IMR-90 (cell line): ENCODE results near the gene TMEM97. TPM values are rescaled to one million over a fixed set of nuclear protein-coding genes. Genes with fewer than 3 reads are reported as not detected.

Experiments
- ATAC-seq: fragments of 200-7000 bp; cut with Tn5 transposase; 2 replicates; pipeline ENCODE4 v1.9.1; 2020; ENCODE audit warnings: low read depth, mild to moderate bottlenecking, moderate library complexity
- BruUV-seq: library from RNA; stranded (reverse); fragments of 400-500 nt; replicated peaks from 2 replicates; lab custom pipeline; 2021; lab: Mats Ljungman, UMichigan
- CTCF ChIA-PET: fragments of 300-600 bp; formaldehyde crosslinking; extraction: SDS; loops from one replicate; lab custom pipeline; 2021; ENCODE audit warnings: antibody characterized with exemption; lab: Yijun Ruan, JAX
- POLR2A ChIA-PET: fragments of 300-600 bp; sonication (Branson Sonifier 250); formaldehyde crosslinking; loops from one replicate; lab custom pipeline; 2022; ENCODE audit warnings: antibody characterized with exemption; ENCODE audit not compliant: unreplicated experiment; lab: Charles Lee
- DNase-seq: peaks from one replicate; pipeline ENCODE4 v3.0.0; 2013
- H2AFZ ChIP-seq: replicated peaks from 2 replicates; pipeline ENCODE3; 2013; ENCODE audit warnings: low read length, mild to moderate bottlenecking; ENCODE audit not compliant: poor library complexity
- H2AK5ac ChIP-seq: 2 replicates; pipeline ENCODE4 v1.6.1; 2013; ENCODE audit warnings: low read depth, low read length, inconsistent platforms
- H2AK9ac ChIP-seq: replicated peaks from 2 replicates; pipeline ENCODE3; 2013; ENCODE audit warnings: mild to moderate bottlenecking, low read depth, low read length, moderate library complexity; ENCODE audit not compliant: poor library complexity
- H2BK120ac ChIP-seq: 2 replicates; pipeline ENCODE4 v1.6.1; 2013; ENCODE audit warnings: low read depth, low read length, inconsistent platforms
- H2BK15ac ChIP-seq: 3 replicates; pipeline ENCODE4 v1.6.1; 2013; ENCODE audit warnings: low read depth, low read length, inconsistent platforms
- H2BK20ac ChIP-seq: 2 replicates; pipeline ENCODE4 v1.6.1; 2013; ENCODE audit warnings: low read depth, mild to moderate bottlenecking, inconsistent platforms, low read length, moderate library complexity
- H2BK5ac ChIP-seq: 2 replicates; pipeline ENCODE4 v1.6.1; 2013; ENCODE audit warnings: mild to moderate bottlenecking, low read depth, low read length, inconsistent platforms; ENCODE audit not compliant: poor library complexity, severe bottlenecking
- H3K14ac ChIP-seq: replicated peaks from 2 replicates; pipeline ENCODE4 v1.6.1; 2013; ENCODE audit warnings: low read depth, low read length, inconsistent platforms
- H3K18ac ChIP-seq: 2 replicates; pipeline ENCODE4 v1.6.1; 2013; ENCODE audit warnings: low read depth, low read length, control low read depth
- H3K23ac ChIP-seq: 2 replicates; pipeline ENCODE4 v1.6.1; 2013; ENCODE audit warnings: low read depth, low read length, inconsistent platforms
- H3K27ac ChIP-seq: 2 replicates; pipeline ENCODE4 v1.5.1; 2013; ENCODE audit warnings: mild to moderate bottlenecking, control low read depth, low read length; ENCODE audit not compliant: insufficient read depth
- H3K27me3 ChIP-seq: 2 replicates; pipeline ENCODE4 v1.6.1; 2013; ENCODE audit warnings: low read length; ENCODE audit not compliant: control insufficient read depth, insufficient read depth
- H3K36me3 ChIP-seq: 2 replicates; pipeline ENCODE4 v1.6.1; 2013; ENCODE audit warnings: low read length, mixed read lengths; ENCODE audit not compliant: control insufficient read depth, insufficient read depth
- H3K4ac ChIP-seq: 2 replicates; pipeline ENCODE4 v1.6.1; 2013; ENCODE audit warnings: low read depth, low read length, inconsistent platforms
- H3K4me1 ChIP-seq: 2 replicates; pipeline ENCODE4 v1.6.1; 2013; ENCODE audit warnings: low read length, mixed read lengths; ENCODE audit not compliant: control insufficient read depth, insufficient read depth
- H3K4me2 ChIP-seq: 2 replicates; pipeline ENCODE4 v1.6.1; 2013; ENCODE audit warnings: low read depth, mild to moderate bottlenecking, control low read depth, low read length, moderate library complexity
- H3K4me3 ChIP-seq: 2 replicates; pipeline ENCODE4 v1.5.1; 2013; ENCODE audit warnings: low read depth, mild to moderate bottlenecking, control low read depth, low read length, moderate library complexity; ENCODE audit not compliant: insufficient read depth
- H3K56ac ChIP-seq: 2 replicates; pipeline ENCODE4 v1.6.1; 2013; ENCODE audit warnings: low read length, inconsistent platforms; ENCODE audit not compliant: insufficient read depth; ENCODE audit errors: extremely low read depth
- H3K79me1 ChIP-seq, 2 experiments: 2 replicates each; pipeline ENCODE4 v1.6.1; 2013; ENCODE audit warnings: low read length in 2 of 2, inconsistent platforms in 1 of 2, low read depth in 1 of 2
- H3K9ac ChIP-seq: 2 replicates; pipeline ENCODE4 v1.6.1; 2013; ENCODE audit warnings: low read depth, low read length, control low read depth
- H3K9me1 ChIP-seq: 2 replicates; pipeline ENCODE4 v1.6.1; 2013; ENCODE audit warnings: low read length, inconsistent platforms; ENCODE audit not compliant: insufficient read depth
- H3K9me3 ChIP-seq: 2 replicates; pipeline ENCODE4 v1.6.1; 2013; ENCODE audit warnings: low read length; ENCODE audit not compliant: control insufficient read depth, insufficient read depth
- H4K20me1 ChIP-seq: 2 replicates; pipeline ENCODE4 v1.6.1; 2013; ENCODE audit warnings: low read length, inconsistent platforms; ENCODE audit not compliant: insufficient read depth
- H4K5ac ChIP-seq: 2 replicates; pipeline ENCODE4 v1.6.1; 2013; ENCODE audit warnings: mild to moderate bottlenecking, low read depth, low read length, control low read depth
- H4K8ac ChIP-seq, 2 experiments: 2 replicates each; pipeline ENCODE4 v1.6.1; 2013; ENCODE audit warnings: low read depth in 2 of 2, low read length in 2 of 2, control low read depth in 1 of 2, inconsistent platforms in 1 of 2
- H4K91ac ChIP-seq: 2 replicates; pipeline ENCODE4 v1.6.1; 2013; ENCODE audit warnings: low read depth, low read length, inconsistent platforms; ENCODE audit not compliant: insufficient read depth
- CHD1 ChIP-seq: IDR thresholded peaks from 2 replicates; pipeline ENCODE4 v1.6.1; 2012; ENCODE audit warnings: low read depth, low read length, improper control_type of control experiment
- FOS ChIP-seq: fragments of 150-350 bp; IDR thresholded peaks from 2 replicates; pipeline ENCODE4 v1.6.1; 2016; ENCODE audit warnings: low read depth, low read length
- MAFK ChIP-seq: IDR thresholded peaks from 2 replicates; pipeline ENCODE4 v1.6.1; 2012; ENCODE audit warnings: low read depth, low read length, improper control_type of control experiment
- MAZ ChIP-seq: IDR thresholded peaks from 2 replicates; pipeline ENCODE4 v1.6.1; 2012; ENCODE audit warnings: low read depth, mild to moderate bottlenecking, low read length, improper control_type of control experiment, moderate library complexity, borderline replicate concordance
- USF2 ChIP-seq: fragments of 150-350 bp; IDR thresholded peaks from 2 replicates; pipeline ENCODE4 v1.6.1; 2017; ENCODE audit warnings: mild to moderate bottlenecking, antibody characterized with exemption, low read length, low read depth
- WGBS, 2 experiments: methylation state at CpG; one replicate each; pipeline versions ENCODE4 v1.1.5 to v1.1.7; 2013; ENCODE audit warnings: missing lambda C conversion rate in 2 of 2; ENCODE audit not compliant: insufficient read length in 1 of 2; ENCODE audit errors: extremely low coverage in 2 of 2; 5-methylcytosine and 5-hydroxymethylcytosine counted together
- dilution Hi-C: fragments of 300-500 bp; cut with HindIII; formaldehyde crosslinking; loops from one replicate; pipeline ENCODE4 v1.14.3; 2018; ENCODE audit warnings: low sequenced_read_pairs; ENCODE audit not compliant: unreplicated experiment
- in situ Hi-C: fragments of 300-500 bp; cut with MboI; formaldehyde crosslinking; loops from 3 replicates; pipeline ENCODE4 v1.14.3; 2019; ENCODE audit warnings: low sequenced_read_pairs, inconsistent platforms, mixed read lengths
- intact Hi-C: fragments of 100-400 bp; cut with micrococcal nuclease; formaldehyde crosslinking; loops from 2 replicates; pipeline ENCODE4 v1.10.0; 2022
- polyA plus RNA-seq, 3 experiments: library from polyadenylated mRNA; depleted of rRNA; stranded (reverse); fragments of >200 nt; gene quantifications; 2 replicates each; pipeline ENCODE4 v1.2.3, GENCODE V29; 2012; ENCODE audit warnings: low replicate concordance in 1 of 3
- total RNA-seq: library from RNA; depleted of rRNA; stranded (reverse); fragments of >200 nt; gene quantifications from 2 replicates; pipeline ENCODE4 v1.2.3, GENCODE V29; 2012
- TF ChIP-seq, protein P1 (sequence below): fragments of 150-350 bp; IDR thresholded peaks from 2 replicates; pipeline ENCODE4 v1.6.1; 2016; ENCODE audit warnings: low read depth, mild to moderate bottlenecking, low read length, moderate library complexity, borderline replicate concordance
- TF ChIP-seq, protein P2 (sequence below): conservative IDR thresholded peaks from 2 replicates; pipeline ENCODE4 v1.5.1; 2012; ENCODE audit warnings: mild to moderate bottlenecking, low read depth, low read length, improper control_type of control experiment

The TMEM97 gene
- total and polyA plus RNA-seq, 2 of the 4 experiments (the other 2 are of a cell fraction): 12.3 to 21.3 TPM

- Histone ChIP-seq H2BK5ac (no peak overlapping the region), H3K4ac (no peak overlapping the region), H2BK20ac (no peak overlapping the region), H3K36me3 (peaks cover 57% of the 10 kb centered on the region), H4K20me1 (peaks cover 36% of the 10 kb centered on the region; the same call in 1 of the 2 replicates), H3K18ac (no peak overlapping the region), H4K91ac (no peak overlapping the region), H4K5ac (no peak overlapping the region), H3K9me1 (peaks cover 13% of the 10 kb centered on the region), H2AK9ac (no peak overlapping the region), H3K4me1 (peaks cover 8% of the 10 kb centered on the region), H2AFZ (no peak overlapping the region), H3K56ac (no peak overlapping the region), H2AK5ac (no peak overlapping the region), H3K4me2 (no peak overlapping the region), H3K27me3 (no peaks in the 10 kb centered on the region), H3K14ac (no peak overlapping the region), H3K9ac (no peak overlapping the region), H3K4me3 (no peak overlapping the region), H2BK15ac (no peak overlapping the region), H2BK120ac (no peak overlapping the region), H3K9me3 (no peaks in the 10 kb centered on the region), H3K79me1 (peaks cover 26 to 90% of the 10 kb centered on the region in 2 experiments; a peak in 3 of 4 replicates), H3K27ac (no peak overlapping the region), H3K23ac (no peak overlapping the region), H4K8ac (no peak overlapping the region)
- intact Hi-C loops: no loop called here
- ChIA-PET CTCF (no interaction called here), POLR2A (no interaction called here)
- TF ChIP-seq, protein P1, sequence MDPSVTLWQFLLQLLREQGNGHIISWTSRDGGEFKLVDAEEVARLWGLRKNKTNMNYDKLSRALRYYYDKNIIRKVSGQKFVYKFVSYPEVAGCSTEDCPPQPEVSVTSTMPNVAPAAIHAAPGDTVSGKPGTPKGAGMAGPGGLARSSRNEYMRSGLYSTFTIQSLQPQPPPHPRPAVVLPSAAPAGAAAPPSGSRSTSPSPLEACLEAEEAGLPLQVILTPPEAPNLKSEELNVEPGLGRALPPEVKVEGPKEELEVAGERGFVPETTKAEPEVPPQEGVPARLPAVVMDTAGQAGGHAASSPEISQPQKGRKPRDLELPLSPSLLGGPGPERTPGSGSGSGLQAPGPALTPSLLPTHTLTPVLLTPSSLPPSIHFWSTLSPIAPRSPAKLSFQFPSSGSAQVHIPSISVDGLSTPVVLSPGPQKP: no peak
- TF ChIP-seq MAZ (no peak), USF2 (no peak), CHD1 (no peak), MAFK (no peak), FOS (no peak)
- TF ChIP-seq, protein P2, sequence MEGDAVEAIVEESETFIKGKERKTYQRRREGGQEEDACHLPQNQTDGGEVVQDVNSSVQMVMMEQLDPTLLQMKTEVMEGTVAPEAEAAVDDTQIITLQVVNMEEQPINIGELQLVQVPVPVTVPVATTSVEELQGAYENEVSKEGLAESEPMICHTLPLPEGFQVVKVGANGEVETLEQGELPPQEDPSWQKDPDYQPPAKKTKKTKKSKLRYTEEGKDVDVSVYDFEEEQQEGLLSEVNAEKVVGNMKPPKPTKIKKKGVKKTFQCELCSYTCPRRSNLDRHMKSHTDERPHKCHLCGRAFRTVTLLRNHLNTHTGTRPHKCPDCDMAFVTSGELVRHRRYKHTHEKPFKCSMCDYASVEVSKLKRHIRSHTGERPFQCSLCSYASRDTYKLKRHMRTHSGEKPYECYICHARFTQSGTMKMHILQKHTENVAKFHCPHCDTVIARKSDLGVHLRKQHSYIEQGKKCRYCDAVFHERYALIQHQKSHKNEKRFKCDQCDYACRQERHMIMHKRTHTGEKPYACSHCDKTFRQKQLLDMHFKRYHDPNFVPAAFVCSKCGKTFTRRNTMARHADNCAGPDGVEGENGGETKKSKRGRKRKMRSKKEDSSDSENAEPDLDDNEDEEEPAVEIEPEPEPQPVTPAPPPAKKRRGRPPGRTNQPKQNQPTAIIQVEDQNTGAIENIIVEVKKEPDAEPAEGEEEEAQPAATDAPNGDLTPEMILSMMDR: no peak
- in situ Hi-C loops: loop anchor here (25.0 kb wide), 1 partner anchor 803 kb away; no protein-coding TSS in a partner anchor
- DNase-seq: no peak
- dilution Hi-C loops: no loop called here
- BruUV-seq: no TSS peak
- no peak for ATAC-seq
- WGBS, 2 experiments: no CpG with 5 or more reads among the region's 6 CpGs
Observed at GRCh38 chr17:28340374-28340773, 21.4 kb downstream of the TMEM97 start.
